ENCODE data around the gene ACP7. TPM values are rescaled to one million over a fixed set of nuclear protein-coding genes. Genes with fewer than 3 reads are reported as not detected.
A peak's percentile ranks its signal among the peaks of the same experiment; 100 is the strongest.

Gene ACP7
- total RNA-seq, 1 donor from 2014 or later = not detected

GRCh38 chr19:39122934-39123731 is 39.0 kb downstream of the ACP7 start:
- Histone ChIP-seq H3K36me3 (no peaks in the 10 kb centered on the region), H3K4me3 (no peak overlapping the region), H3K4me1 (peaks cover 39% of the 10 kb centered on the region), H3K9me3 (no peaks in the 10 kb centered on the region), H3K27ac (no peak overlapping the region), H3K27me3 (ENCODE audit: low read depth) (no peaks in the 10 kb centered on the region)
- intact Hi-C loops (cut with DNase I) = loop anchor here (10.0 kb wide), 1 partner anchor 202 kb away; the partner anchor contains the start of gene LRFN1
- TF ChIP-seq CTCF (IDR thresholded peaks at IDR 0.05) = no peak
- no peak for ATAC-seq
- DNase-seq = no peak

GRCh38 chr19:39124136-39124764 is 40.1 kb downstream of the ACP7 start:
- ATAC-seq = no peak
- intact Hi-C loops (cut with DNase I) = loop anchor here (10.0 kb wide), 1 partner anchor 201 kb away; the partner anchor contains the start of gene LRFN1

GRCh38 chr19:39125199-39125553 is 41.0 kb downstream of the ACP7 start:
- intact Hi-C loops (cut with DNase I) = loop anchor here (10.0 kb wide), 1 partner anchor 200 kb away; the partner anchor contains the start of gene LRFN1
- H3K4me1 ChIP-seq = peaks cover 58% of the 10 kb centered on the region
- peak overlapping the region; percentile 92 for H3K4me3 ChIP-seq
- ATAC-seq = no peak
- DNase-seq = no peak
- no peaks in the 10 kb centered on the region for H3K9me3 ChIP-seq
- TF ChIP-seq CTCF (IDR thresholded peaks at IDR 0.05) = no peak
- peak overlapping the region; percentile 61 for H3K27ac ChIP-seq
- H3K27me3 ChIP-seq (ENCODE audit: low read depth) = no peaks in the 10 kb centered on the region
- H3K36me3 ChIP-seq = no peaks in the 10 kb centered on the region

More at GRCh38 chr19:39124136-39124764, 40.1 kb downstream of the ACP7 start:
- Histone ChIP-seq H3K27me3 (ENCODE audit: low read depth) (no peaks in the 10 kb centered on the region), H3K27ac (no peak overlapping the region), H3K9me3 (no peaks in the 10 kb centered on the region), H3K4me1 (peaks cover 50% of the 10 kb centered on the region), H3K4me3 (no peak overlapping the region), H3K36me3 (no peaks in the 10 kb centered on the region)
- no peak for DNase-seq
- TF ChIP-seq CTCF (IDR thresholded peaks at IDR 0.05) = no peak

- Histone ChIP-seq H3K4me3 (peak within 1 kb of the TSS; percentile 92), H3K27ac (peak within 1 kb of the TSS; percentile 76), H3K36me3 (no peaks in the 10 kb centered on the region), H3K27me3 (ENCODE audit: low read depth) (no peaks in the 10 kb centered on the region), H3K4me1 (peaks cover 64% of the 10 kb centered on the region), H3K9me3 (no peaks in the 10 kb centered on the region)
- DNase-seq (peak; percentile 98), ATAC-seq (peak; percentile 98)
- intact Hi-C loops (cut with DNase I) = loop anchor here (10.0 kb wide), 1 partner anchor 199 kb away; the partner anchor contains the start of gene LRFN1
- no peak for TF ChIP-seq CTCF (IDR thresholded peaks at IDR 0.05)
Measured at GRCh38 chr19:39125554-39126311, 41.6 kb downstream of the ACP7 start, which contains the start of gene PAK4. PAK4 (plus strand) TSS chr19:39125786; CDS start chr19:39169554, 43,768 bp downstream.
